ENCODE measurements around the gene KCMF1. TPM values are rescaled to one million over a fixed set of nuclear protein-coding genes. Genes with fewer than 3 reads are reported as not detected.

Gene KCMF1
- total and polyA plus RNA-seq, 2 of the 13 experiments (the other 11 are each of a cell fraction or from before 2014, with no cell fraction given): 62.1 to 116 TPM

- no peak for TF ChIP-seq ZXDC (CRISPR knock-in tag; IDR thresholded peaks at IDR 0.05)
- no peak for TF ChIP-seq RARA (CRISPR knock-in tag; IDR thresholded peaks at IDR 0.05)
- TF ChIP-seq ZNF431 (CRISPR knock-in tag; IDR thresholded peaks at IDR 0.05; ENCODE audit: borderline replicate concordance, low read depth): no peak
- TF ChIP-seq ZBTB25 (CRISPR knock-in tag; IDR thresholded peaks at IDR 0.05): 0 out of 2 replicates have a peak, but pooled peaks have one; percentile 23
- no peak for TF ChIP-seq SRF (IDR thresholded peaks at IDR 0.05; ENCODE audit: low read depth, low read length)
- TF ChIP-seq ZC3H4 (CRISPR knock-in tag; IDR thresholded peaks at IDR 0.05; ENCODE audit: borderline replicate concordance): no peak
- no peak for TF ChIP-seq MAFG (CRISPR knock-in tag; IDR thresholded peaks at IDR 0.05)
- TF ChIP-seq ZNF570 (CRISPR knock-in tag; IDR thresholded peaks at IDR 0.05; ENCODE audit: borderline replicate concordance): no peak
- TF ChIP-seq ZNF597 (CRISPR knock-in tag; IDR thresholded peaks at IDR 0.05): no peak
- no peak for TF ChIP-seq ISX (CRISPR knock-in tag; conservative IDR thresholded peaks at IDR 0.05)
- TF ChIP-seq KMT2B (CRISPR knock-in tag; IDR thresholded peaks at IDR 0.05): 0 out of 2 replicates have a peak, but pooled peaks have one; percentile 20
- no peak for TF ChIP-seq RAD21 (CRISPR knock-in tag; IDR thresholded peaks at IDR 0.05)
- no peak for TF ChIP-seq ZSCAN30 (CRISPR knock-in tag; IDR thresholded peaks at IDR 0.05)
- TF ChIP-seq CREM (IDR thresholded peaks at IDR 0.05): peak; percentile 19; the same call in 1 of the 2 replicates
- TF ChIP-seq CREM (CRISPR knock-in tag; IDR thresholded peaks at IDR 0.05): no peak
- TF ChIP-seq USF2 (IDR thresholded peaks at IDR 0.05; ENCODE audit: low read depth, low read length): no peak
- no peak for TF ChIP-seq USF2 (CRISPR knock-in tag; IDR thresholded peaks at IDR 0.05; ENCODE audit: borderline replicate concordance)
- TF ChIP-seq PTBP1 (IDR thresholded peaks at IDR 0.05; ENCODE audit: low read depth, low read length, poor library complexity, severe bottlenecking): no peak
- TF ChIP-seq BCLAF1 (IDR thresholded peaks at IDR 0.05): no peak
Observed at GRCh38 chr2:84924173-84925106, 46.5 kb upstream of the KCMF1 start (continued).
